ENCODE data around the gene SSTR4. TPM values are rescaled to one million over a fixed set of nuclear protein-coding genes. Genes with fewer than 3 reads are reported as not detected.

SSTR4 gene
- polyA plus RNA-seq, 1 donor: not detected

- no peak for DNase-seq (ENCODE audit: low read depth)
Measured at GRCh38 chr20:23042270-23042669, 7.2 kb downstream of the SSTR4 start.

GRCh38 chr20:23043376-23043775, 8.3 kb downstream of the SSTR4 start:
- DNase-seq (ENCODE audit: low read depth): no peak

GRCh38 chr20:23046431-23046830, 11.3 kb downstream of the SSTR4 start:
- DNase-seq (ENCODE audit: low read depth): no peak

GRCh38 chr20:23047001-23047737, 12.1 kb downstream of the SSTR4 start:
- no peak for DNase-seq (ENCODE audit: low read depth)

GRCh38 chr20:23047738-23048214, 12.7 kb downstream of the SSTR4 start:
- no peak for DNase-seq (ENCODE audit: low read depth)

GRCh38 chr20:23048283-23049200, 13.4 kb downstream of the SSTR4 start:
- DNase-seq (ENCODE audit: low read depth): no peak

GRCh38 chr20:23049201-23050075, 14.3 kb downstream of the SSTR4 start, which contains the start of gene THBD:
Gene THBD (minus strand): TSS chr20:23049672. CDS start chr20:23049504, 168 bp downstream.
- DNase-seq (ENCODE audit: low read depth): no peak

- DNase-seq (ENCODE audit: low read depth): no peak
Measured at GRCh38 chr20:23050076-23050838, 15.1 kb downstream of the SSTR4 start.

GRCh38 chr20:23050847-23051627, 15.9 kb downstream of the SSTR4 start:
- DNase-seq (ENCODE audit: low read depth): no peak

GRCh38 chr20:23052904-23053303, 17.8 kb downstream of the SSTR4 start:
- DNase-seq (ENCODE audit: low read depth): no peak

GRCh38 chr20:23058240-23058639, 23.1 kb downstream of the SSTR4 start:
- DNase-seq (ENCODE audit: low read depth): no peak

GRCh38 chr20:23059001-23059400, 23.9 kb downstream of the SSTR4 start:
- no peak for DNase-seq (ENCODE audit: low read depth)

GRCh38 chr20:23059846-23060245, 24.7 kb downstream of the SSTR4 start:
- no peak for DNase-seq (ENCODE audit: low read depth)

- no peak for DNase-seq (ENCODE audit: low read depth)
Measured at GRCh38 chr20:23060629-23061028, 25.5 kb downstream of the SSTR4 start.

- DNase-seq (ENCODE audit: low read depth): no peak
Measured at GRCh38 chr20:23061262-23061661, 26.1 kb downstream of the SSTR4 start.

GRCh38 chr20:23061734-23062561, 26.8 kb downstream of the SSTR4 start:
- DNase-seq (ENCODE audit: low read depth): peak; percentile 61

GRCh38 chr20:23062632-23063031, 27.5 kb downstream of the SSTR4 start:
- DNase-seq (ENCODE audit: low read depth): no peak

- DNase-seq (ENCODE audit: low read depth): no peak
Measured at GRCh38 chr20:23063168-23063567, 28.1 kb downstream of the SSTR4 start.

GRCh38 chr20:23063581-23063980, 28.5 kb downstream of the SSTR4 start:
- DNase-seq (ENCODE audit: low read depth): no peak
